Vagina (tissue), 2 donors: ENCODE results near the gene IGFN1. TPM values are rescaled to one million over a fixed set of nuclear protein-coding genes. Genes with fewer than 3 reads are reported as not detected.

ENCODE experiments used
- DNase-seq, 2 donors: peaks; one replicate each; pipeline ENCODE4 v3.0.0-alpha.2; 2017; ENCODE audit errors: extremely low spot score in 2 of 2
- H3K27ac ChIP-seq: fragments of 200-600 bp; sonication (generic); one replicate; pipeline ENCODE4 v1.5.1; 2019
- H3K27me3 ChIP-seq: fragments of 200-600 bp; sonication (generic); one replicate; pipeline ENCODE4 v1.5.1; 2019
- H3K36me3 ChIP-seq, 2 donors: fragments of 200-600 bp; sonication (generic); one replicate each; pipeline ENCODE4 v1.5.1; 2017 to 2019
- H3K4me1 ChIP-seq: fragments of 200-600 bp; sonication (generic); one replicate; pipeline ENCODE4 v1.5.1; 2019
- H3K4me3 ChIP-seq, 2 donors: fragments of 200-600 bp; sonication (generic); 1 replicate in 1 of 2; 2 replicates in 1 of 2; pipeline ENCODE4 v1.5.1; 2016 to 2019
- H3K9me3 ChIP-seq: fragments of 200-600 bp; sonication (generic); one replicate; pipeline ENCODE4 v1.5.1; 2019
- POLR2A ChIP-seq, 2 donors: fragments of 450-650 bp; IDR thresholded peaks; one replicate each; pipeline ENCODE4 v1.6.1; 2017; ENCODE audit warnings: antibody characterized with exemption in 2 of 2, mild to moderate bottlenecking in 2 of 2, moderate library complexity in 2 of 2
- POLR2AphosphoS5 ChIP-seq, 2 donors: sonication (generic); formaldehyde crosslinking; IDR thresholded peaks; one replicate each; pipeline ENCODE4 v1.9.0; 2017; ENCODE audit warnings: antibody characterized with exemption in 2 of 2, mild to moderate bottlenecking in 2 of 2, low read depth in 1 of 2; ENCODE audit not compliant: insufficient read depth in 1 of 2
- intact Hi-C: fragments of 100-400 bp; cut with DNase I; formaldehyde crosslinking; loops from one replicate; pipeline ENCODE4 v1.15.1; 2023
- total RNA-seq: library from RNA; depleted of rRNA; stranded (reverse); fragments of >200 nt; gene quantifications from one replicate; pipeline ENCODE4 v1.2.3, GENCODE V29; 2016
- TF ChIP-seq, protein P1 (sequence below), 3 experiments: fragments of 450-650 bp in 2 of 3; fragments of 200-600 bp in 1 of 3; sonication (generic) in 1 of 3; IDR thresholded peaks; one replicate each; pipeline ENCODE4 v1.5.1; 2017 to 2019; ENCODE audit warnings: antibody characterized with exemption in 3 of 3, mild to moderate bottlenecking in 2 of 3, moderate library complexity in 2 of 3

IGFN1 gene
- total RNA-seq, 1 donor from 2014 or later, result not detected

DNA sequence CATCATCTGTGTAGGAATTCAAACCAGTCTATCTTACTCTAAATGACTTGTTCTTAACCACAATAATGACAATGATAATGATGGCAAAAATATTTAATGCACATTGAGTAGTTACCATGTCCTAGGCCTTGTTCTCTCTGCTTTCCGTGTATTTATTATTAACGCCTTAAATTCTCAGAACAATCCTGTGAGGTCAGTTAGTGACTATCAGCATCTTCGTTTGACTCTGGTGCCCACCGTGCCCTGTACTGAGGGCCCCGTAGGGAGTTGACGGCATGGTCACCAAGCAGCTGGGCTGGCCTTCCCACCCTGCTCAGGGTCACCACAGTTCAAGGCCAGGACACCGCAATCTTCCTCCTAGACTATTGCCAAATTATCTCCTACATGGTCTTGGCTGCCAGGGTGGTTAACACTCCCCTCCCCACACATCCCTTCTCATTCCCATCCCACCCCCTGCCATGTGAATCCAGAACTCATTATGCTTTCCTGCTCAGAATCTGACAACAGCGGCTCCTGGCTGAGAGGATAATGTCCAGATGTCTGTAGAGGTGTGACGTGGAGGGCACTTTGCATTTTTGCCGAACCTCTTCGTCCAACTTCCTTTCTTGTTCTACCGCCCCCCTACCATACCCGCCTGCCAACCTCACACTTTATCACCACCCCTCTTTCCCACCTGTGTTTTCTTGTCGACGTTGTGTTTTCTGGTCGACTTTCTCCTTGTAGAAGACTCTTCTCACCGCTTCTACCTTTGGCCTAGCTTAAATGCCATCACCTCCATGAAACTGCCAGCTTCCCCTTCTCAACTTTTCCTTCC lies 33.4 kb downstream of the IGFN1 start:
- DNase-seq, result no peak
- no peak for TF ChIP-seq POLR2AphosphoS5 (IDR thresholded peaks at IDR 0.05; ENCODE audit: insufficient read depth in 1 of 2, low read depth in 1 of 2)
- Histone ChIP-seq H3K4me3 (no peak overlapping the region), H3K27ac (no peak overlapping the region), H3K27me3 (no peaks in the 10 kb centered on the region), H3K4me1 (no peaks in the 10 kb centered on the region), H3K9me3 (no peaks in the 10 kb centered on the region), H3K36me3 (no peaks in the 10 kb centered on the region)
- intact Hi-C loops, result no loop called here

GRCh38 chr1:201224666-201225370 lies 34.2 kb downstream of the IGFN1 start:
- intact Hi-C loops, result no loop called here
- Histone ChIP-seq H3K36me3 (no peaks in the 10 kb centered on the region), H3K27me3 (no peaks in the 10 kb centered on the region), H3K9me3 (no peaks in the 10 kb centered on the region), H3K27ac (no peak overlapping the region), H3K4me3 (no peak overlapping the region), H3K4me1 (no peaks in the 10 kb centered on the region)
- DNase-seq, result peak in 1 of 2 donors; percentile 91
- no peak for TF ChIP-seq POLR2A (IDR thresholded peaks at IDR 0.05)
- TF ChIP-seq, protein P1, sequence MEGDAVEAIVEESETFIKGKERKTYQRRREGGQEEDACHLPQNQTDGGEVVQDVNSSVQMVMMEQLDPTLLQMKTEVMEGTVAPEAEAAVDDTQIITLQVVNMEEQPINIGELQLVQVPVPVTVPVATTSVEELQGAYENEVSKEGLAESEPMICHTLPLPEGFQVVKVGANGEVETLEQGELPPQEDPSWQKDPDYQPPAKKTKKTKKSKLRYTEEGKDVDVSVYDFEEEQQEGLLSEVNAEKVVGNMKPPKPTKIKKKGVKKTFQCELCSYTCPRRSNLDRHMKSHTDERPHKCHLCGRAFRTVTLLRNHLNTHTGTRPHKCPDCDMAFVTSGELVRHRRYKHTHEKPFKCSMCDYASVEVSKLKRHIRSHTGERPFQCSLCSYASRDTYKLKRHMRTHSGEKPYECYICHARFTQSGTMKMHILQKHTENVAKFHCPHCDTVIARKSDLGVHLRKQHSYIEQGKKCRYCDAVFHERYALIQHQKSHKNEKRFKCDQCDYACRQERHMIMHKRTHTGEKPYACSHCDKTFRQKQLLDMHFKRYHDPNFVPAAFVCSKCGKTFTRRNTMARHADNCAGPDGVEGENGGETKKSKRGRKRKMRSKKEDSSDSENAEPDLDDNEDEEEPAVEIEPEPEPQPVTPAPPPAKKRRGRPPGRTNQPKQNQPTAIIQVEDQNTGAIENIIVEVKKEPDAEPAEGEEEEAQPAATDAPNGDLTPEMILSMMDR (IDR thresholded peaks at IDR 0.05), result no peak
- TF ChIP-seq POLR2AphosphoS5 (IDR thresholded peaks at IDR 0.05; ENCODE audit: insufficient read depth in 1 of 2, low read depth in 1 of 2), result no peak

- H3K4me1 ChIP-seq, result no peaks in the 10 kb centered on the region
- no peak for DNase-seq
- no peaks in the 10 kb centered on the region for H3K36me3 ChIP-seq
- TF ChIP-seq POLR2AphosphoS5 (IDR thresholded peaks at IDR 0.05; ENCODE audit: insufficient read depth in 1 of 2, low read depth in 1 of 2), result no peak
- TF ChIP-seq, protein P1 (IDR thresholded peaks at IDR 0.05), result no peak
- no peak for TF ChIP-seq POLR2A (IDR thresholded peaks at IDR 0.05)
- H3K27me3 ChIP-seq, result no peaks in the 10 kb centered on the region
- no peak overlapping the region for H3K4me3 ChIP-seq
- intact Hi-C loops, result no loop called here
- H3K9me3 ChIP-seq, result no peaks in the 10 kb centered on the region
- H3K27ac ChIP-seq, result no peak overlapping the region
Measured at GRCh38 chr1:201226178-201226514, 35.5 kb downstream of the IGFN1 start.

DNA sequence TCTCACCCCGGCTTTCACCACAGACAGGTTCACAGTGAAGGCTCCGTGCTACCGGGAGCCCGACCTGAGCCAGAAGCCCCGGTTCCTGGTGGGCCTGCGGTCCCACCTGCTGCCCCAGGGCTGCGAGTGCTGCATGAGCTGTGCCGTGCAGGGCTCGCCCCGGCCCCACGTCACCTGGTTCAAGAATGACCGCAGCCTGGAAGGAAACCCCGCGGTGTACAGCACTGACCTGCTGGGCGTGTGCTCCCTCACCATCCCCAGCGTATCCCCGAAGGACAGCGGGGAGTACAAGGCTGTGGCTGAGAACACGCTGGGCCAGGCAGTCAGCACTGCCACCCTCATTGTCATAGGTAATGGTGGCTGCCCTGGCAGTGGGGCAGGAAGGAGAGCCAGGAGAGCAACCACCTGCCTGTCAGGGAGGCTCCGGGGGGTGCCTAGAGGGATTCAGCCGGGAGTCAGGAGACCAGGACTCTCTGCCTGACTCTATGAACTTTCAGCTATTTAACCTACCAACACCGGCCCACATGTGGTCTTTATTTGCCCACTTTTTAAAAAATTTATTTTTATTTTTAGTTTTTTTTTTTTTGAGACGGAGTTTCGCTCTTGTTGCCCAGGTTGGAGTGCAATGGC lies 36.4 kb downstream of the IGFN1 start:
- H3K4me3 ChIP-seq, result no peak overlapping the region
- intact Hi-C loops, result no loop called here
- no peaks in the 10 kb centered on the region for H3K9me3 ChIP-seq
- H3K4me1 ChIP-seq, result no peaks in the 10 kb centered on the region
- no peaks in the 10 kb centered on the region for H3K27me3 ChIP-seq
- TF ChIP-seq POLR2AphosphoS5 (IDR thresholded peaks at IDR 0.05; ENCODE audit: insufficient read depth in 1 of 2, low read depth in 1 of 2), result no peak
- no peak for TF ChIP-seq POLR2A (IDR thresholded peaks at IDR 0.05)
- TF ChIP-seq, protein P1 (IDR thresholded peaks at IDR 0.05), result no peak
- DNase-seq, result no peak
- H3K27ac ChIP-seq, result no peak overlapping the region
- H3K36me3 ChIP-seq, result no peaks in the 10 kb centered on the region

DNA sequence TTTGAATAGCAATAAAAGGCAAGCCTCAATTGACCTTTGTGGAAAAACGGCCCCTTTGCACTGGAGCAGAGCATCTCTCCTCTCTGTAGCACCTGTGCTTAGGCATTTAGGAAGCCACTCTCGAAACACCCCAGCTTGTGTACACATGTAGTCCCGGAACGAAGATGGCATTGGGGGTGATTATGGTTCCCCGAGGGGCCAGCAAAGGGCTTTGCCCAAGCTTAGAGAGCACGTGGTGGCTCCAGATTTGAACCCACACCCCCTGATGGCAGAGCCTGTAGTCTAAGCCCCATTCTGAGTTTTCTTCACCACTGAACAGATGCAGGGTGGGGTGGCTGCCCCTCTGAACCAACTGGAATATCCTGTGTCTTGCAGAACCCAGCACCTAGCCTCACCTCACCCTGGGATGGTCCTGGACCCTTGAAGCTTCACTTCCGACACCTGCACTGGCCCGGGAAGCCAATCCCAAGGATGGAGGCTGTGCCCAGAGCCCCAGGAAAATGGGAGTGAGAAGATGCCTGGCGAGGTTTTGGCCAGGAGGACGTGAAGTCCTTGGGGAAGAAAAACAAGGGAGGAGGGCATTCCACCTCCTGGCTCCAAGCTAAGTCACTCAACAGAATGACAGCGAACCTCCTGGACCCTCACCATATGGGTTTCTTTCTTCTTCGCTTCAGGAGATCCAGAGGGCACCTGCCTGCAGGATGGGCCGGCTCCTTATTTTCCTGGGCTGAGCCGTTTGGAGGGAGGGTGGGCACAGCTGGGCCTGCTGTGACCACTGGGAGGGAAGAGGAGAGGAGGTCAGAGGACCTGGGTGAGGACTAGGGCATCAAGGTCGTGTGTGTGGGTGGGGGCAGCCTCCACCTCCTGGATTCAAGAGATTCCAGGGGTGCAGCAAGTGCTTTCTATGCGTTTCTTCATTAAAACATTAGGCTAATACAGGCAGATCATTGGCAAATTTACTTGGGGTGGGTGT lies 37.7 kb downstream of the IGFN1 start:
- DNase-seq, result peak in 1 of 2 donors; percentile 49
- Histone ChIP-seq H3K4me1 (no peaks in the 10 kb centered on the region), H3K9me3 (no peaks in the 10 kb centered on the region), H3K4me3 (no peak overlapping the region), H3K36me3 (no peaks in the 10 kb centered on the region), H3K27me3 (no peaks in the 10 kb centered on the region), H3K27ac (no peak overlapping the region)
- no peak for TF ChIP-seq POLR2AphosphoS5 (IDR thresholded peaks at IDR 0.05; ENCODE audit: insufficient read depth in 1 of 2, low read depth in 1 of 2)
- TF ChIP-seq, protein P1 (IDR thresholded peaks at IDR 0.05), result no peak
- TF ChIP-seq POLR2A (IDR thresholded peaks at IDR 0.05), result no peak
- intact Hi-C loops, result no loop called here
